ENCODE data around the gene NDC1. TPM values are rescaled to one million over a fixed set of nuclear protein-coding genes. Genes with fewer than 3 reads are reported as not detected.

Gene NDC1
- total and polyA plus RNA-seq, 2 donors (not counting 3 experiments of a cell fraction or from before 2014, with no cell fraction given), result 23.2 to 29.2 TPM

GRCh38 chr1:53728702-53729455, 109.2 kb downstream of the NDC1 start:
- no peaks in the 10 kb centered on the region for H3K4me1 ChIP-seq (ENCODE audit: control insufficient read depth, extremely low read depth, insufficient read depth, low read length)
- no peak for DNase-seq (ENCODE audit: low read depth, low spot score)
- H3K4me2 ChIP-seq (ENCODE audit: insufficient read depth, low read length), result no peak overlapping the region
- H3K27me3 ChIP-seq (ENCODE audit: control insufficient read depth in 2 of 2, insufficient read depth in 2 of 2, low read length in 2 of 2), result peaks cover 14 to 45% of the 10 kb centered on the region in 2 experiments
- no peak for FAIRE-seq
- TF ChIP-seq MYC (IDR thresholded peaks at IDR 0.05; ENCODE audit: low read depth, low read length) (no peak), MAX (IDR thresholded peaks at IDR 0.05; ENCODE audit: insufficient read depth, insufficient read length) (no peak), JUN (IDR thresholded peaks at IDR 0.05; ENCODE audit: borderline replicate concordance, insufficient read depth, insufficient read length, low read depth) (no peak), EZH2 (IDR thresholded peaks at IDR 0.05; ENCODE audit: borderline replicate concordance, low read depth, low read length, severe bottlenecking) (no peak), GATA2 (IDR thresholded peaks at IDR 0.05; ENCODE audit: insufficient read depth, insufficient read length, low read depth, low read length) (no peak), FOS (IDR thresholded peaks at IDR 0.05; ENCODE audit: borderline replicate concordance, insufficient read depth, low read length) (no peak), POLR2AphosphoS5 (IDR thresholded peaks at IDR 0.05; ENCODE audit: insufficient read depth, low read depth, low read length) (no peak), POLR2A (IDR thresholded peaks at IDR 0.05; ENCODE audit: low read depth, low read length) (no peak), CTCF (IDR thresholded peaks at IDR 0.05; ENCODE audit: extremely low read depth in 1 of 2, insufficient read depth in 1 of 2, low read depth in 1 of 2, low read length in 2 of 2) (no peak)
- intact Hi-C loops (cut with micrococcal nuclease) (no loop called here), dilution Hi-C loops (cut with MboI; ENCODE audit: extremely low pct_ligation_motif_present, low sequenced_read_pairs) (no loop called here)
- no TSS peak for BruUV-seq (replicated peaks)
- POLR2A ChIA-PET, result no interaction called here
- no peak overlapping the region for H3K27ac ChIP-seq (ENCODE audit: insufficient read depth, low read depth, low read length)
- no peaks in the 10 kb centered on the region for H3K9me3 ChIP-seq (replicated peaks; ENCODE audit: control insufficient read depth, insufficient read depth, low read length)
- no peaks in the 10 kb centered on the region for H3K79me2 ChIP-seq (ENCODE audit: control insufficient read depth, insufficient read depth, low read length)
- H3K36me3 ChIP-seq (ENCODE audit: control insufficient read depth in 2 of 2, extremely low read depth in 1 of 2, insufficient read depth in 2 of 2, low read length in 2 of 2), result no peaks in the 10 kb centered on the region
- no peaks in the 10 kb centered on the region for H4K20me1 ChIP-seq (replicated peaks; ENCODE audit: control insufficient read depth, extremely low read depth, insufficient read depth, low read length)
- H3K9me1 ChIP-seq (replicated peaks; ENCODE audit: control insufficient read depth, extremely low read depth, insufficient read depth, low read length), result no peaks in the 10 kb centered on the region
- no peak overlapping the region for H3K4me3 ChIP-seq (replicated peaks in 1 of 3; ENCODE audit: insufficient read depth in 1 of 3, low read depth in 1 of 3, low read length in 3 of 3)
- CTCF ChIA-PET, result interaction anchor here (0.9 to 1.2 kb wide), 2 partner anchors 13 to 25 kb away, joined by 3 read pairs; no protein-coding TSS in a partner anchor
- no peak overlapping the region for H2AFZ ChIP-seq (ENCODE audit: low read depth, low read length)
- H3K9ac ChIP-seq (replicated peaks; ENCODE audit: extremely low read depth, insufficient read depth, low read length), result no peak overlapping the region

Data from endothelial cell of umbilical vein (primary cell).